Measurements from ENCODE around the gene TTC7B. TPM values are rescaled to one million over a fixed set of nuclear protein-coding genes. Genes with fewer than 3 reads are reported as not detected.

TTC7B gene
- polyA plus RNA-seq, 1 donor from 2014 or later = 19.9 TPM

GRCh38 chr14:90645842-90646443 is 170.3 kb downstream of the TTC7B start:
- no peaks in the 10 kb centered on the region for H3K79me2 ChIP-seq (replicated peaks; ENCODE audit: insufficient read depth, low read length)
- H3F3A ChIP-seq (ENCODE audit: insufficient read depth, low read length, poor library complexity, severe bottlenecking) = no peaks in the 10 kb centered on the region
- no peaks in the 10 kb centered on the region for H3K9me2 ChIP-seq (ENCODE audit: insufficient read depth, low read length)
- TF ChIP-seq REST (IDR thresholded peaks at IDR 0.05; ENCODE audit: borderline replicate concordance) (no peak), RAD21 (conservative IDR thresholded peaks at IDR 0.05) (no peak)
- no peak overlapping the region for H3K9ac ChIP-seq (ENCODE audit: low read length)
- H3K27me3 ChIP-seq (ENCODE audit: insufficient read depth, low read depth, low read length) = no peaks in the 10 kb centered on the region
- H3K4me2 ChIP-seq (ENCODE audit: low read length) = no peak overlapping the region
- H3K4me3 ChIP-seq (ENCODE audit: low read length) = no peak overlapping the region
- no peak overlapping the region for H3K27ac ChIP-seq (ENCODE audit: low read length)
- no peak overlapping the region for H2AFZ ChIP-seq (ENCODE audit: low read depth, low read length)
- no peaks in the 10 kb centered on the region for H4K20me1 ChIP-seq (ENCODE audit: insufficient read depth)
- H3K36me3 ChIP-seq (ENCODE audit: insufficient read depth, low read length) = no peaks in the 10 kb centered on the region
- H3K9me3 ChIP-seq (ENCODE audit: low read length) = no peaks in the 10 kb centered on the region

GRCh38 chr14:90644882-90645281 is 171.3 kb downstream of the TTC7B start:
- no peaks in the 10 kb centered on the region for H3F3A ChIP-seq (ENCODE audit: insufficient read depth, low read length, poor library complexity, severe bottlenecking)
- H3K36me3 ChIP-seq (ENCODE audit: insufficient read depth, low read length) = no peaks in the 10 kb centered on the region
- H3K79me2 ChIP-seq (replicated peaks; ENCODE audit: insufficient read depth, low read length) = no peaks in the 10 kb centered on the region
- H2AFZ ChIP-seq (ENCODE audit: low read depth, low read length) = no peak overlapping the region
- no peak overlapping the region for H3K4me2 ChIP-seq (ENCODE audit: low read length)
- no peak for TF ChIP-seq MXI1 (conservative IDR thresholded peaks at IDR 0.05; ENCODE audit: poor library complexity, severe bottlenecking)
- TF ChIP-seq TAF1 (IDR thresholded peaks at IDR 0.05; ENCODE audit: low read depth) = no peak
- no peak for TF ChIP-seq SMC3 (conservative IDR thresholded peaks at IDR 0.05; ENCODE audit: poor library complexity)
- TF ChIP-seq POLR2AphosphoS5 (IDR thresholded peaks at IDR 0.05) = no peak
- TF ChIP-seq EZH2 (IDR thresholded peaks at IDR 0.05; ENCODE audit: borderline replicate concordance, insufficient read depth, low read length, poor library complexity, severe bottlenecking) = no peak
- no peak for TF ChIP-seq EP300 (conservative IDR thresholded peaks at IDR 0.05; ENCODE audit: poor library complexity, severe bottlenecking)
- no peak for TF ChIP-seq RAD21 (conservative IDR thresholded peaks at IDR 0.05)
- no peak for TF ChIP-seq REST (IDR thresholded peaks at IDR 0.05; ENCODE audit: borderline replicate concordance)
- TF ChIP-seq CTCF (IDR thresholded peaks at IDR 0.05; ENCODE audit: poor library complexity, severe bottlenecking) = no peak
- H4K20me1 ChIP-seq (ENCODE audit: insufficient read depth) = no peaks in the 10 kb centered on the region
- H3K27ac ChIP-seq (ENCODE audit: low read length) = no peak overlapping the region
- no peaks in the 10 kb centered on the region for H3K9me3 ChIP-seq (ENCODE audit: low read length)
- no peak overlapping the region for H3K9ac ChIP-seq (ENCODE audit: low read length)
- H3K27me3 ChIP-seq (ENCODE audit: insufficient read depth, low read depth, low read length) = no peaks in the 10 kb centered on the region
- no peak overlapping the region for H3K4me3 ChIP-seq (ENCODE audit: low read length)
- no peaks in the 10 kb centered on the region for H3K9me2 ChIP-seq (ENCODE audit: insufficient read depth, low read length)
